ENCODE data around the gene NPAS3.

NPAS3 gene

GRCh38 chr14:33589334-33589733 is 650.7 kb downstream of the NPAS3 start:
- no peaks in the 10 kb centered on the region for H3K4me1 Mint-ChIP-seq
- no peak overlapping the region for H3K27ac Mint-ChIP-seq
- no peak for TF ChIP-seq CTCF (IDR thresholded peaks at IDR 0.05; ENCODE audit: unreplicated experiment in 3 of 3)
- no peak overlapping the region for H3K4me3 Mint-ChIP-seq
- no peaks in the 10 kb centered on the region for H3K36me3 Mint-ChIP-seq (ENCODE audit: low read depth)
- peaks cover under 1% of the 10 kb centered on the region for H3K27me3 Mint-ChIP-seq (ENCODE audit: low read depth)
- H3K9me3 Mint-ChIP-seq, result no peaks in the 10 kb centered on the region

GRCh38 chr14:33590891-33591630 is 652.4 kb downstream of the NPAS3 start:
- no peak overlapping the region for H3K4me3 Mint-ChIP-seq
- no peak for TF ChIP-seq CTCF (IDR thresholded peaks at IDR 0.05; ENCODE audit: unreplicated experiment in 3 of 3)
- peaks cover 3% of the 10 kb centered on the region for H3K27me3 Mint-ChIP-seq (ENCODE audit: low read depth)
- no peaks in the 10 kb centered on the region for H3K9me3 Mint-ChIP-seq
- no peak overlapping the region for H3K27ac Mint-ChIP-seq
- H3K36me3 Mint-ChIP-seq (ENCODE audit: low read depth), result no peaks in the 10 kb centered on the region
- H3K4me1 Mint-ChIP-seq, result no peaks in the 10 kb centered on the region

GRCh38 chr14:33592297-33592696 is 653.6 kb downstream of the NPAS3 start:
- Mint-ChIP-seq H3K27ac (no peak overlapping the region), H3K9me3 (no peaks in the 10 kb centered on the region), H3K27me3 (ENCODE audit: low read depth) (peaks cover 3% of the 10 kb centered on the region), H3K4me1 (no peaks in the 10 kb centered on the region), H3K4me3 (no peak overlapping the region), H3K36me3 (ENCODE audit: low read depth) (no peaks in the 10 kb centered on the region)
- TF ChIP-seq CTCF (IDR thresholded peaks at IDR 0.05; ENCODE audit: unreplicated experiment in 3 of 3), result no peak

- H3K27me3 Mint-ChIP-seq (ENCODE audit: low read depth), result peaks cover 3% of the 10 kb centered on the region
- H3K27ac Mint-ChIP-seq, result no peak overlapping the region
- H3K4me1 Mint-ChIP-seq, result peaks cover 17% of the 10 kb centered on the region
- no peaks in the 10 kb centered on the region for H3K9me3 Mint-ChIP-seq
- TF ChIP-seq CTCF (IDR thresholded peaks at IDR 0.05; ENCODE audit: unreplicated experiment in 3 of 3), result no peak
- no peaks in the 10 kb centered on the region for H3K36me3 Mint-ChIP-seq (ENCODE audit: low read depth)
- H3K4me3 Mint-ChIP-seq, result no peak overlapping the region
Observed at GRCh38 chr14:33596211-33597080, 657.8 kb downstream of the NPAS3 start.

GRCh38 chr14:33598582-33598981 is 659.9 kb downstream of the NPAS3 start:
- peaks cover 17% of the 10 kb centered on the region for H3K4me1 Mint-ChIP-seq
- peaks cover 3% of the 10 kb centered on the region for H3K36me3 Mint-ChIP-seq (ENCODE audit: low read depth)
- peaks cover 3% of the 10 kb centered on the region for H3K9me3 Mint-ChIP-seq
- H3K27ac Mint-ChIP-seq, result no peak overlapping the region
- peaks cover 3% of the 10 kb centered on the region for H3K27me3 Mint-ChIP-seq (ENCODE audit: low read depth)
- no peak overlapping the region for H3K4me3 Mint-ChIP-seq
- no peak for TF ChIP-seq CTCF (IDR thresholded peaks at IDR 0.05; ENCODE audit: unreplicated experiment in 3 of 3)

Measured in nephron (organoid).